Liver (tissue), 9 donors: Measurements from ENCODE around the gene SLA2. TPM values are rescaled to one million over a fixed set of nuclear protein-coding genes. Genes with fewer than 3 reads are reported as not detected.
"Not testable (repeated sequence)": the region's sequence is repeated elsewhere in the genome, so short reads cannot be mapped to it uniquely, and the experiment has no call there.

ENCODE experiments used
- DNase-seq: peaks from one replicate; pipeline ENCODE4 v3.0.0-alpha.2; 2017; ENCODE audit warnings: low spot score
- H3K27ac ChIP-seq, 2 donors: one replicate each; pipeline ENCODE4 v1.7.0; 2013; ENCODE audit warnings: inconsistent platforms in 2 of 2, low read length in 2 of 2, control low read depth in 1 of 2, low read depth in 1 of 2, mild to moderate bottlenecking in 1 of 2
- H3K27me3 ChIP-seq, 4 donors: one replicate each; pipeline versions ENCODE4 v1.6.1 to v1.7.0; 2013; ENCODE audit warnings: low read length in 3 of 4, inconsistent platforms in 1 of 4, mild to moderate bottlenecking in 1 of 4, moderate library complexity in 1 of 4; ENCODE audit not compliant: control insufficient read depth in 4 of 4, insufficient read depth in 4 of 4
- H3K36me3 ChIP-seq, 4 donors: one replicate each; pipeline versions ENCODE4 v1.6.1 to v1.7.0; 2013; ENCODE audit warnings: low read length in 3 of 4, mild to moderate bottlenecking in 3 of 4, low read depth in 1 of 4, moderate library complexity in 1 of 4; ENCODE audit not compliant: control insufficient read depth in 4 of 4, insufficient read depth in 3 of 4
- H3K4me1 ChIP-seq, 4 donors: one replicate each; pipeline versions ENCODE4 v1.6.1 to v1.7.0; 2013; ENCODE audit warnings: low read length in 3 of 4, mild to moderate bottlenecking in 3 of 4, moderate library complexity in 1 of 4; ENCODE audit not compliant: control insufficient read depth in 4 of 4, insufficient read depth in 4 of 4
- H3K4me3 ChIP-seq, 3 donors: one replicate each; pipeline versions ENCODE4 v1.6.1 to v1.7.0; 2013; ENCODE audit warnings: low read length in 3 of 3, control low read depth in 1 of 3, low read depth in 1 of 3, mild to moderate bottlenecking in 1 of 3
- H3K9ac ChIP-seq, 2 donors: one replicate each; pipeline ENCODE4 v1.7.0; 2013; ENCODE audit warnings: low read length in 2 of 2, mild to moderate bottlenecking in 2 of 2, moderate library complexity in 2 of 2, control low read depth in 1 of 2, low read depth in 1 of 2
- H3K9me3 ChIP-seq, 4 donors: one replicate each; pipeline versions ENCODE4 v1.6.1 to v1.7.0; 2013; ENCODE audit warnings: low read length in 3 of 4; ENCODE audit not compliant: control insufficient read depth in 4 of 4
- EGR1 ChIP-seq, 2 donors: IDR thresholded peaks; 2 replicates each; pipeline ENCODE4 v1.6.1; 2016 to 2018; ENCODE audit warnings: antibody characterized with exemption in 2 of 2, low read depth in 2 of 2
- FOXA1 ChIP-seq: IDR thresholded peaks from 2 replicates; pipeline ENCODE4 v1.6.1; 2016; ENCODE audit warnings: antibody characterized with exemption
- FOXA2 ChIP-seq: IDR thresholded peaks from 2 replicates; pipeline ENCODE4 v1.6.1; 2016; ENCODE audit warnings: antibody characterized with exemption
- GABPA ChIP-seq, 2 donors: IDR thresholded peaks in 1 of 2; conservative IDR thresholded peaks in 1 of 2; 2 replicates each; pipeline ENCODE4 v1.6.1; 2016; ENCODE audit warnings: antibody characterized with exemption in 2 of 2, mild to moderate bottlenecking in 1 of 2, moderate library complexity in 1 of 2
- JUND ChIP-seq, 2 donors: IDR thresholded peaks; 2 replicates each; pipeline ENCODE4 v1.6.1; 2016; ENCODE audit warnings: antibody characterized with exemption in 2 of 2
- MAX ChIP-seq: IDR thresholded peaks from 2 replicates; pipeline ENCODE4 v1.6.1; 2016; ENCODE audit warnings: antibody characterized with exemption
- NR2F2 ChIP-seq: IDR thresholded peaks from 2 replicates; pipeline ENCODE4 v1.6.1; 2016; ENCODE audit warnings: antibody characterized with exemption
- RAD21 ChIP-seq, 2 donors: IDR thresholded peaks; 2 replicates each; pipeline ENCODE4 v1.6.1; 2016; ENCODE audit warnings: antibody characterized with exemption in 2 of 2, mild to moderate bottlenecking in 2 of 2
- REST ChIP-seq: IDR thresholded peaks from 2 replicates; pipeline ENCODE4 v1.6.1; 2016; ENCODE audit warnings: antibody characterized with exemption, mild to moderate bottlenecking
- RXRA ChIP-seq, 2 donors: IDR thresholded peaks; 2 replicates each; pipeline ENCODE4 v1.6.1; 2017 to 2018; ENCODE audit warnings: antibody characterized with exemption in 2 of 2, mild to moderate bottlenecking in 1 of 2
- SP1 ChIP-seq: IDR thresholded peaks from 2 replicates; pipeline ENCODE4 v1.6.1; 2018; ENCODE audit warnings: antibody characterized with exemption, mild to moderate bottlenecking
- TAF1 ChIP-seq: conservative IDR thresholded peaks from 2 replicates; pipeline ENCODE4 v1.6.1; 2016; ENCODE audit warnings: antibody characterized with exemption, mild to moderate bottlenecking
- YY1 ChIP-seq: IDR thresholded peaks from 2 replicates; pipeline ENCODE4 v1.6.1; 2016; ENCODE audit warnings: antibody characterized with exemption, mild to moderate bottlenecking
- WGBS: extraction: QIAGEN DNeasy Blood & Tissue Kit; methylation state at CpG from one replicate; pipeline ENCODE4 v1.1.7; 2013; 5-methylcytosine and 5-hydroxymethylcytosine counted together
- polyA plus RNA-seq, 2 donors: library from polyadenylated mRNA; stranded (reverse) in 1 of 2; unstranded in 1 of 2; fragments of 200-250 nt in 1 of 2; fragments of >200 nt in 1 of 2; fragmentation: Nextera tagmentation in 1 of 2; extraction: Ambion mirVana in 1 of 2; gene quantifications; one replicate each; pipeline versions ENCODE4 v1.2.1 to v1.2.3, GENCODE V29; 2013 to 2015
- total RNA-seq, 2 donors: library from RNA; depleted of rRNA; stranded (reverse); fragments of >200 nt; gene quantifications; one replicate each; pipeline ENCODE4 v1.2.3, GENCODE V29; 2014
- TF ChIP-seq, protein P1 (sequence below): IDR thresholded peaks from 2 replicates; pipeline ENCODE4 v1.6.1; 2016; ENCODE audit warnings: antibody characterized with exemption
- TF ChIP-seq, protein P2 (sequence below): fragments of 150-350 bp; IDR thresholded peaks from 2 replicates; pipeline ENCODE4 v1.5.1; 2017; ENCODE audit warnings: improper control_type of control experiment, low read depth, low read length; ENCODE audit not compliant: missing input control
- donor health status: healthy.
- donor health status: healthy.
- donor health status: healthy.
- donor health status: healthy.
- donor health status: healthy.

Gene SLA2
- total and polyA plus RNA-seq, 4 donors: 0.18 to 1.6 (median 0.41) TPM

DNA sequence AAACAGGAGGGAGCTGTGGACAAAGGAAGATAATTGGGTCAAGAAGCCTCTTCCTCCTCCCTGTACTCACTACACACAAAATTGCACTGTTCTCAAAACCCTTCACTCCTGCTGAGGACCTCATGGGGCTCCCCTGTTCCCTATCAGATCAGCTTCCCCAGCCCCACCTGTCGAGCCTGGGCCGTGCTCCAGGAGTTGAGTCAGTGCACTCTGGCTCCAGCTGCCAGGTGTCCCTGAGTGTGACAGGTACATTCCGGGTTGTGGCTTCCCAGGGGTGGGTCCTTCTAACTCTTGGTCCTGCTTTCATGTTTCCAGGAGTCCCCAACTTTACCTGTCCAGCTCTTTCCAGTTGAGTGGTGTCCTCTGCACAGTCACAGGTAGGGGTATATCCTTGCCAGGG is 32.0 kb downstream of the SLA2 start:
- TF ChIP-seq EGR1 (IDR thresholded peaks at IDR 0.05; ENCODE audit: low read depth in 2 of 2): no peak
- TF ChIP-seq, protein P1, sequence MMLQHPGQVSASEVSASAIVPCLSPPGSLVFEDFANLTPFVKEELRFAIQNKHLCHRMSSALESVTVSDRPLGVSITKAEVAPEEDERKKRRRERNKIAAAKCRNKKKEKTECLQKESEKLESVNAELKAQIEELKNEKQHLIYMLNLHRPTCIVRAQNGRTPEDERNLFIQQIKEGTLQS: no peak
- TF ChIP-seq FOXA1: no peak
- no peak for TF ChIP-seq FOXA2
- TF ChIP-seq TAF1: no peak
- no peak for TF ChIP-seq JUND (IDR thresholded peaks at IDR 0.05)
- no peak for TF ChIP-seq NR2F2
- no peak for TF ChIP-seq MAX
- Histone ChIP-seq H3K4me1 (no peaks in the 10 kb centered on the region), H3K36me3 (peaks cover 21 to 50% (median 38%) of the 10 kb centered on the region in 4 donors), H3K27ac (no peak overlapping the region), H3K4me3 (no peak overlapping the region), H3K27me3 (no peaks in the 10 kb centered on the region), H3K9ac (no peak overlapping the region), H3K9me3 (no peaks in the 10 kb centered on the region)
- 73% methylated on average over 3 of the region's 3 CpGs for WGBS
- no peak for DNase-seq

GRCh38 chr20:36611625-36612024 is 34.4 kb downstream of the SLA2 start:
- TF ChIP-seq FOXA2: no peak
- TF ChIP-seq TAF1: no peak
- TF ChIP-seq YY1: no peak
- no peak for TF ChIP-seq GABPA (IDR thresholded peaks at IDR 0.05 in 1 of 2, conservative IDR thresholded peaks at IDR 0.05 in 1 of 2)
- TF ChIP-seq RAD21 (IDR thresholded peaks at IDR 0.05): no peak
- TF ChIP-seq, protein P2, sequence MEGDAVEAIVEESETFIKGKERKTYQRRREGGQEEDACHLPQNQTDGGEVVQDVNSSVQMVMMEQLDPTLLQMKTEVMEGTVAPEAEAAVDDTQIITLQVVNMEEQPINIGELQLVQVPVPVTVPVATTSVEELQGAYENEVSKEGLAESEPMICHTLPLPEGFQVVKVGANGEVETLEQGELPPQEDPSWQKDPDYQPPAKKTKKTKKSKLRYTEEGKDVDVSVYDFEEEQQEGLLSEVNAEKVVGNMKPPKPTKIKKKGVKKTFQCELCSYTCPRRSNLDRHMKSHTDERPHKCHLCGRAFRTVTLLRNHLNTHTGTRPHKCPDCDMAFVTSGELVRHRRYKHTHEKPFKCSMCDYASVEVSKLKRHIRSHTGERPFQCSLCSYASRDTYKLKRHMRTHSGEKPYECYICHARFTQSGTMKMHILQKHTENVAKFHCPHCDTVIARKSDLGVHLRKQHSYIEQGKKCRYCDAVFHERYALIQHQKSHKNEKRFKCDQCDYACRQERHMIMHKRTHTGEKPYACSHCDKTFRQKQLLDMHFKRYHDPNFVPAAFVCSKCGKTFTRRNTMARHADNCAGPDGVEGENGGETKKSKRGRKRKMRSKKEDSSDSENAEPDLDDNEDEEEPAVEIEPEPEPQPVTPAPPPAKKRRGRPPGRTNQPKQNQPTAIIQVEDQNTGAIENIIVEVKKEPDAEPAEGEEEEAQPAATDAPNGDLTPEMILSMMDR: no peak
- no peak for TF ChIP-seq SP1
- TF ChIP-seq EGR1 (IDR thresholded peaks at IDR 0.05; ENCODE audit: low read depth in 2 of 2): no peak
- TF ChIP-seq RXRA (IDR thresholded peaks at IDR 0.05): no peak
- no peak for TF ChIP-seq FOXA1
- no peak for TF ChIP-seq MAX
- TF ChIP-seq, protein P1: no peak
- TF ChIP-seq JUND (IDR thresholded peaks at IDR 0.05): no peak
- no peak for TF ChIP-seq REST
- Histone ChIP-seq H3K27ac (no peak overlapping the region), H3K36me3 (peaks cover 21 to 56% (median 40%) of the 10 kb centered on the region in 4 donors), H3K9me3 (no peaks in the 10 kb centered on the region), H3K9ac (no peak overlapping the region), H3K4me1 (peaks cover 0 to 15% (median 14%) of the 10 kb centered on the region in 4 donors), H3K4me3 (no peak overlapping the region), H3K27me3 (no peaks in the 10 kb centered on the region)
- 69% methylated on average over 5 of the region's 5 CpGs for WGBS
- DNase-seq: no peak

- H3K9me3 ChIP-seq, H3K4me3 ChIP-seq, H3K27me3 ChIP-seq, DNase-seq, H3K9ac ChIP-seq: not testable (repeated sequence)
- H3K4me1 ChIP-seq: peaks cover 0 to 24% (median 17%) of the 10 kb centered on the region in 4 donors
- 93% methylated on average over 6 of the region's 6 CpGs for WGBS
- peak overlapping the region in 1 of 2 donors; percentile 91 for H3K27ac ChIP-seq
- H3K36me3 ChIP-seq: peaks cover 17 to 42% (median 31%) of the 10 kb centered on the region in 4 donors
Measured at GRCh38 chr20:36608388-36608728, 37.6 kb downstream of the SLA2 start.
